ENCODE measurements around the gene HDAC2. TPM values are rescaled to one million over a fixed set of nuclear protein-coding genes. Genes with fewer than 3 reads are reported as not detected.

HDAC2 gene
- total RNA-seq, 2 donors from 2014 or later: 29.9 to 49.5 TPM

DNA sequence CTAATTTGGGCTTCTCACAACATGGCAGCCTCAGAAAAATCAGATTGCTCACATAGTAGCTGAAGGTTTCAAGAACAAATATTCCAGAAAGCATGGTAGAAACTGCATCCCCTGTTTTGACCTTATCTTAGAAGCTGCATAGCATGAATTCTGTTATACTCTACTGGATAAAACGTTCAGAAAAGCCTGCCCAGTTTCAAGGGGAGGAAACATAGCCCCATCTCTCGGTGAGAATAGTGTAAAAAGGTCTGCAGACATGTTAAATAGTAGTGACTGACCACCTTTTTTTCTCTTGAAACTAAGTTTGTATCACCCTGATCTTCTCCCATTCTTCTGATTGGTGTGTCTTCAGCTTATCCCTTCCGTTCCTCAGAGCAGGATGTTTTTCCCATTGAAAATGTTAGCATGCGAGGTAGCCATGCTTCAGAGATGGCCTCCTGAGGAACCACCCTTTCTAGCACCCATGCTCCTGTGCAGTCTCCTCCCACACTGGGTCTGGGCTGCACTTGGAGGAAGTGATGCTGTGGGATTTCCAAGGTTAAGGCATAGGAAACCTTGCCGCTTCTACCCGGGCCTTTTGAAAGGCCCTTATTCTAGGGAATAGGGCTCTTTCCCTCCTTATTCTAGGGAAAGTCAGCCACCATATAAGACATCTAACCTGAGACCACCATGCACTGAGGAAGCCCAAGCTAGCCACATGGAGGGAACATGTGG is 63.7 kb downstream of the HDAC2 start:
- DNase-seq (ENCODE audit: low spot score): no peak
- Histone ChIP-seq H3K27ac (no peak overlapping the region), H3K4me3 (no peak overlapping the region), H3K27me3 (replicated peaks; ENCODE audit: insufficient read depth) (no peaks in the 10 kb centered on the region), H3K9me3 (no peaks in the 10 kb centered on the region), H3K36me3 (no peaks in the 10 kb centered on the region), H3K4me1 (ENCODE audit: control insufficient read depth in 1 of 2, low read depth in 2 of 2) (peaks cover 6 to 11% of the 10 kb centered on the region in 2 donors)
- no peak for ATAC-seq (ENCODE audit: insufficient number of reproducible peaks, low FRiP score, low read depth)
- TF ChIP-seq, protein P1, sequence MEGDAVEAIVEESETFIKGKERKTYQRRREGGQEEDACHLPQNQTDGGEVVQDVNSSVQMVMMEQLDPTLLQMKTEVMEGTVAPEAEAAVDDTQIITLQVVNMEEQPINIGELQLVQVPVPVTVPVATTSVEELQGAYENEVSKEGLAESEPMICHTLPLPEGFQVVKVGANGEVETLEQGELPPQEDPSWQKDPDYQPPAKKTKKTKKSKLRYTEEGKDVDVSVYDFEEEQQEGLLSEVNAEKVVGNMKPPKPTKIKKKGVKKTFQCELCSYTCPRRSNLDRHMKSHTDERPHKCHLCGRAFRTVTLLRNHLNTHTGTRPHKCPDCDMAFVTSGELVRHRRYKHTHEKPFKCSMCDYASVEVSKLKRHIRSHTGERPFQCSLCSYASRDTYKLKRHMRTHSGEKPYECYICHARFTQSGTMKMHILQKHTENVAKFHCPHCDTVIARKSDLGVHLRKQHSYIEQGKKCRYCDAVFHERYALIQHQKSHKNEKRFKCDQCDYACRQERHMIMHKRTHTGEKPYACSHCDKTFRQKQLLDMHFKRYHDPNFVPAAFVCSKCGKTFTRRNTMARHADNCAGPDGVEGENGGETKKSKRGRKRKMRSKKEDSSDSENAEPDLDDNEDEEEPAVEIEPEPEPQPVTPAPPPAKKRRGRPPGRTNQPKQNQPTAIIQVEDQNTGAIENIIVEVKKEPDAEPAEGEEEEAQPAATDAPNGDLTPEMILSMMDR (IDR thresholded peaks at IDR 0.05): no peak

DNA sequence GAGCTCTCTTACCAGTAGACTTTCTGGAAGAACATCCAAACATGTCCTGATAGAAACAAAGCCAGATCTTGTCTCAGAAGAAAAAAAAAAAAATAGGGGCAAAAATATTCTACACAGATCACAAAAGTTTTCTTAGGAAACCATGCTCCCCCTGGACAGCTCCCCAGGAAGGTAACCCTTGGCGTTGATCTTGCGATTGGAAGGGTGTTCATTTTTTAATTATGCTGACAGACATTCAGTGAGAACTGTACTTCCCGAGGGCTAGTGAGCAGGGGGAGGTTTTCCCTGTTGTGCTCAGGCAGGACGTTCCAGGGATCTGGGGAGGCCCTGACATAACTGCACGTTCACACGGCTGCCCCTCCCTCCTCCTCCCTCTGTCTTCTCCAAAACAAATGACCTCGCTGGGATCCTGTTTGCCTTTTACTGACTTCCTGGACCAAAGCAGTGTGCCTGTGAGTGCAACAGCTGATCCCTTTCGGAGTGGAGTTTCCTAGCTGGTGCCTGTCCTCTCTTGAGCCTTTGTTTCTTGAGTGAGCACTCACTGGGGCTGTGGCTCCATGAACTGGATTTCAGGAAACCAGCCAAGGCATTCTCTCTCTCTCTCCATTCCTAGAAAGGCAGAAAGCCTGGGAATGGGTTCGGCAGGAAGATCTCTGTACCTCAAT is 67.2 kb downstream of the HDAC2 start:
- Histone ChIP-seq H3K36me3 (no peaks in the 10 kb centered on the region), H3K4me3 (no peak overlapping the region), H3K27me3 (replicated peaks; ENCODE audit: insufficient read depth) (no peaks in the 10 kb centered on the region), H3K4me1 (ENCODE audit: control insufficient read depth in 1 of 2, low read depth in 2 of 2) (peaks cover 6 to 11% of the 10 kb centered on the region in 2 donors), H3K9me3 (no peaks in the 10 kb centered on the region), H3K27ac (no peak overlapping the region)
- TF ChIP-seq, protein P1 (IDR thresholded peaks at IDR 0.05): no peak
- ATAC-seq (ENCODE audit: insufficient number of reproducible peaks, low FRiP score, low read depth) (no peak), DNase-seq (ENCODE audit: low spot score) (no peak)

- no peak for DNase-seq (ENCODE audit: low spot score)
- no peaks in the 10 kb centered on the region for H3K36me3 ChIP-seq
- no peaks in the 10 kb centered on the region for H3K27me3 ChIP-seq (replicated peaks; ENCODE audit: insufficient read depth)
- no peaks in the 10 kb centered on the region for H3K9me3 ChIP-seq
- TF ChIP-seq, protein P1 (IDR thresholded peaks at IDR 0.05): no peak
- H3K4me1 ChIP-seq (ENCODE audit: control insufficient read depth in 1 of 2, low read depth in 2 of 2): peaks cover 6 to 11% of the 10 kb centered on the region in 2 donors
- H3K4me3 ChIP-seq: no peak overlapping the region
- no peak overlapping the region for H3K27ac ChIP-seq
- ATAC-seq (ENCODE audit: insufficient number of reproducible peaks, low FRiP score, low read depth): no peak
Observed at GRCh38 chr6:113901482-113901881, 69.5 kb downstream of the HDAC2 start.

DNA sequence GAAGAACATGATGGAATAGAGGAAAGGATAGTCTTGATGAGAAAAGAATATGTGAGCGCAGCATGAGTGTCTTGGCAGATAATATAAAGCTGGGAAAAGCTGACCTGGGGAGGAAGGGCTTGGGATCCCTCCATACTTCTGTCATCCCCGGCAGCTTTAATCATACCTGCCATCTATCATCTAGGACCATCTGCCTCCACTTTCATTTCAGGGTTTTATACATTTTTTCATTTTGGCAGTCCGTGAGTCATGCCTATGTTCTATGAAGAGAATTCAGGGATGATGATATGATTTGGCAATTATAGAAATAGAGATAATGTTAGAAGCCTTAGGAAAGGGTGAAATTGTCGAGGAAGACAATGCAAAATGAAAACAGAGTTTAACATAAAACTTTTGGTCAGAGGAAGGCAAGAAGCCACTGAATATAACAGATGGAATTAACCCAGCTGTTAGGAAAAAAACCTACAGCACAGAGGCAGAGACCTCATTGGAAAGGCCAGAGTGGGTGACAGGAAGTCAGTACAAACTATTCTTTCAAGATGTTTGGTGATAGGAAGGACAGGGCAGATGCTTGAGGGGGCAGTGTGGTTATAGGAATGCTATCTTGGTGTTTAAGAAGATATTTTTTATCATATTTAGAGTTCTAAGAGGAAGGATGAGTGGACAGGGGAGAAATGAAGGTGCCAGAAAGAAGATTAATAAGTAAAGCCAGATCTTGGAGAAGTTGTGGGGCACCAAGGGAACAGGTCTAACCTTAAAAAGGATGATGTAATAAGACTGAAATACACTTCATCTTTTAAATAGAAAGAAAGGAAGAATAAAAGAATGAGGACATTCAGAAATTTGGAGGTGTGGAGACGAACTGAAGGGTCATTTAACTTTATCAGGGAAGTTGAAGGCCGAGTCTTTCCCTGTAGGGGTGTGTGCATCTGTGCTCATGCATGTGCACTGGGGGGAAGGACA is 76.0 kb downstream of the HDAC2 start:
- no peaks in the 10 kb centered on the region for H3K36me3 ChIP-seq
- peaks cover 9% of the 10 kb centered on the region for H3K9me3 ChIP-seq
- TF ChIP-seq, protein P1 (IDR thresholded peaks at IDR 0.05): no peak
- DNase-seq (ENCODE audit: low spot score): no peak
- no peaks in the 10 kb centered on the region for H3K27me3 ChIP-seq (replicated peaks; ENCODE audit: insufficient read depth)
- no peak for ATAC-seq (ENCODE audit: insufficient number of reproducible peaks, low FRiP score, low read depth)
- no peak overlapping the region for H3K4me3 ChIP-seq
- no peak overlapping the region for H3K27ac ChIP-seq
- H3K4me1 ChIP-seq (ENCODE audit: control insufficient read depth in 1 of 2, low read depth in 2 of 2): no peaks in the 10 kb centered on the region

GRCh38 chr6:113893866-113894265 is 77.1 kb downstream of the HDAC2 start:
- Histone ChIP-seq H3K36me3 (no peaks in the 10 kb centered on the region), H3K4me1 (ENCODE audit: control insufficient read depth in 1 of 2, low read depth in 2 of 2) (no peaks in the 10 kb centered on the region), H3K4me3 (no peak overlapping the region), H3K27ac (no peak overlapping the region), H3K27me3 (replicated peaks; ENCODE audit: insufficient read depth) (no peaks in the 10 kb centered on the region), H3K9me3 (peaks cover 9% of the 10 kb centered on the region)
- DNase-seq (ENCODE audit: low spot score): no peak
- no peak for ATAC-seq (ENCODE audit: insufficient number of reproducible peaks, low FRiP score, low read depth)
- TF ChIP-seq, protein P1 (IDR thresholded peaks at IDR 0.05): no peak

All from thoracic aorta (tissue), 2 donors.